Bladder microvascular endothelial cell (primary cell): ENCODE data around the gene PHLDB3. TPM values are rescaled to one million over a fixed set of nuclear protein-coding genes. Genes with fewer than 3 reads are reported as not detected.

ENCODE experiments used
- total RNA-seq: library from RNA; depleted of rRNA; stranded (reverse); fragments of >200 nt; gene quantifications from 2 replicates; pipeline ENCODE4 v1.2.3, GENCODE V29; 2014

PHLDB3 gene
- total RNA-seq, result 6.2 and 36.8 TPM in 2 replicates

GRCh38 chr19:43504426-43505185 is at the start of gene PHLDB3:
PHLDB3 (minus strand) TSS chr19:43504746; CDS start chr19:43504118, 628 bp downstream.

GRCh38 chr19:43532962-43533545 is 28.5 kb upstream of the PHLDB3 start, which contains the start of gene ZNF575:
ZNF575 (plus strand) TSS chr19:43533188; CDS start chr19:43534423, 1,235 bp downstream.

GRCh38 chr19:43526884-43527859 is 22.6 kb upstream of the PHLDB3 start, which contains the start of gene ETHE1:
ETHE1 (minus strand) TSS chr19:43527201; CDS start chr19:43527177, 24 bp downstream.

GRCh38 chr19:43465468-43466120 is 39.0 kb downstream of the PHLDB3 start, which contains the start of gene LYPD3:
LYPD3 (minus strand) TSS chr19:43465608; CDS start chr19:43465571, 37 bp downstream.

Other genes with a start within 250 kb of the PHLDB3 start
- 0.06 TPM in 1 of 2 replicates, not detected in the other for gene PSG9, start 235.2 kb downstream of the PHLDB3 start, total RNA-seq
- under 0.01 and 0.69 TPM in 2 replicates for gene CD177, start 151.1 kb downstream of the PHLDB3 start, total RNA-seq
- not detected in 2 replicates for gene TEX101, start 89.9 kb downstream of the PHLDB3 start, total RNA-seq
- under 0.01 and 0.44 TPM in 2 replicates for gene LYPD3, start 39.1 kb downstream of the PHLDB3 start, total RNA-seq
- 79.2 and 94.7 TPM in 2 replicates for gene ETHE1, start 22.5 kb upstream of the PHLDB3 start, total RNA-seq
- 0.06 and 0.16 TPM in 2 replicates for gene ZNF575, start 28.4 kb upstream of the PHLDB3 start, total RNA-seq
- 12.1 and 13.0 TPM in 2 replicates for gene XRCC1, start 70.8 kb upstream of the PHLDB3 start, total RNA-seq
- 0.16 and 2.8 TPM in 2 replicates for gene PINLYP, start 71.1 kb upstream of the PHLDB3 start, total RNA-seq
- gene IRGQ, start 91.4 kb upstream of the PHLDB3 start, total RNA-seq, result 16.0 and 53.0 TPM in 2 replicates
- gene ZNF576, start 91.8 kb upstream of the PHLDB3 start, total RNA-seq, result 7.8 and 9.6 TPM in 2 replicates
- 0.06 TPM in 1 of 2 replicates, not detected in the other for gene SRRM5, start 107.3 kb upstream of the PHLDB3 start, total RNA-seq
- 36.1 and 37.7 TPM in 2 replicates for gene ZNF428, start 114.9 kb upstream of the PHLDB3 start, total RNA-seq
- 1.5 and 36.1 TPM in 2 replicates for gene CADM4, start 135.1 kb upstream of the PHLDB3 start, total RNA-seq
- 27.5 and 33.2 TPM in 2 replicates for gene PLAUR, start 165.4 kb upstream of the PHLDB3 start, total RNA-seq
- not detected in 2 replicates for gene IRGC, start 211.3 kb upstream of the PHLDB3 start, total RNA-seq